Activated CD4-positive, alpha-beta T cell treated with anti-CD3 and anti-CD28 coated beads, Interleukin-2, amount 10 ng/mL, durations not matched to agents 7 days and 5 days (primary cell): ENCODE results near the gene AGPAT4. TPM values are rescaled to one million over a fixed set of nuclear protein-coding genes. Genes with fewer than 3 reads are reported as not detected.
A peak's percentile ranks its signal among the peaks of the same experiment; 100 is the strongest.
"Not testable (repeated sequence)": the region's sequence is repeated elsewhere in the genome, so short reads cannot be mapped to it uniquely, and the experiment has no call there.

Experiments used
- CTCF ChIA-PET: fragments of 350-600 bp; sonication (Branson Sonifier 250); formaldehyde crosslinking; loops from one replicate; lab custom pipeline; 2021; ENCODE audit warnings: antibody characterized with exemption; lab: Charles Lee
- POLR2A ChIA-PET: fragments of 350-600 bp; sonication (Branson Sonifier 250); formaldehyde crosslinking; loops from one replicate; lab custom pipeline; 2021; ENCODE audit warnings: antibody characterized with exemption; lab: Charles Lee
- DNase-seq: peaks from one replicate; pipeline ENCODE4 v3.0.0-alpha.2; 2020
- H3K27ac Mint-ChIP-seq: one replicate; pipeline ENCODE4 v1.8.0; 2021; ENCODE audit warnings: mild to moderate bottlenecking, moderate library complexity, mixed read lengths
- H3K27me3 Mint-ChIP-seq: one replicate; pipeline ENCODE4 v1.8.0; 2021; ENCODE audit warnings: mixed read lengths
- H3K36me3 Mint-ChIP-seq: one replicate; pipeline ENCODE4 v1.8.0; 2021; ENCODE audit warnings: low read depth, mixed read lengths
- H3K4me1 Mint-ChIP-seq: one replicate; pipeline ENCODE4 v1.8.0; 2021; ENCODE audit warnings: mixed read lengths
- H3K4me3 Mint-ChIP-seq: one replicate; pipeline ENCODE4 v1.8.0; 2021; ENCODE audit warnings: mild to moderate bottlenecking, moderate library complexity, mixed read lengths
- H3K9me3 Mint-ChIP-seq: one replicate; pipeline ENCODE4 v1.8.0; 2021; ENCODE audit warnings: mixed read lengths
- total RNA-seq, 2 experiments: library from RNA; stranded (reverse); gene quantifications; one replicate each; pipeline ENCODE4 v1.2.3, GENCODE V29; 2021

Gene AGPAT4
- total RNA-seq, 2 experiments from 2014 or later: 8.5 to 8.8 TPM

- no peak for DNase-seq
- Mint-ChIP-seq H3K4me1 (peaks cover 16% of the 10 kb centered on the region), H3K36me3 (peaks cover 29% of the 10 kb centered on the region), H3K27ac (no peak overlapping the region), H3K9me3 (peaks cover 2% of the 10 kb centered on the region), H3K27me3 (no peaks in the 10 kb centered on the region), H3K4me3 (no peak overlapping the region)
- ChIA-PET CTCF (no interaction called here), POLR2A (no interaction called here)
Measured at GRCh38 chr6:161130541-161130940, 143.3 kb downstream of the AGPAT4 start.

- Mint-ChIP-seq H3K36me3 (peaks cover 46% of the 10 kb centered on the region), H3K27me3 (no peaks in the 10 kb centered on the region), H3K9me3 (peaks cover 15% of the 10 kb centered on the region), H3K4me1 (peaks cover 16% of the 10 kb centered on the region), H3K27ac (peak overlapping the region; percentile 27), H3K4me3 (no peak overlapping the region)
- peak; percentile 29 for DNase-seq
- CTCF ChIA-PET: interaction anchor here (0.6 to 0.9 kb wide), 2 partner anchors 61 to 131 kb away, joined by 3 read pairs; no protein-coding TSS in a partner anchor
- POLR2A ChIA-PET: no interaction called here
Measured at GRCh38 chr6:161128680-161129196, 145.1 kb downstream of the AGPAT4 start.

- peaks cover 20% of the 10 kb centered on the region for H3K9me3 Mint-ChIP-seq
- ChIA-PET POLR2A (no interaction called here), CTCF (interaction anchor here (0.6 to 0.9 kb wide), 2 partner anchors 60 to 130 kb away, joined by 3 read pairs; no protein-coding TSS in a partner anchor)
Measured at GRCh38 chr6:161128230-161128629, 145.6 kb downstream of the AGPAT4 start.

GRCh38 chr6:161127071-161127740 is 146.7 kb downstream of the AGPAT4 start:
- Mint-ChIP-seq H3K27me3 (no peaks in the 10 kb centered on the region), H3K36me3 (peaks cover 60% of the 10 kb centered on the region), H3K9me3 (peaks cover 22% of the 10 kb centered on the region), H3K27ac (no peak overlapping the region), H3K4me3 (no peak overlapping the region), H3K4me1 (peaks cover 16% of the 10 kb centered on the region)
- ChIA-PET CTCF (interaction anchor here (1.6 kb wide), 1 partner anchor 16 kb away, joined by 3 read pairs; no protein-coding TSS in a partner anchor), POLR2A (interaction anchor here (0.6 kb wide), 1 partner anchor 167 kb away, joined by 3 read pairs; no protein-coding TSS in a partner anchor)
- DNase-seq: no peak

More at GRCh38 chr6:161128230-161128629, 145.6 kb downstream of the AGPAT4 start:
- Mint-ChIP-seq H3K4me1 (peaks cover 16% of the 10 kb centered on the region), H3K36me3 (peaks cover 51% of the 10 kb centered on the region), H3K4me3 (no peak overlapping the region), H3K27ac (peak overlapping the region; percentile 27), H3K27me3 (no peaks in the 10 kb centered on the region)
- no peak for DNase-seq

GRCh38 chr6:161125591-161125990 is 148.3 kb downstream of the AGPAT4 start:
- H3K9me3 Mint-ChIP-seq: peaks cover 25% of the 10 kb centered on the region
- H3K27ac Mint-ChIP-seq: no peak overlapping the region
- H3K4me3 Mint-ChIP-seq: no peak overlapping the region
- peaks cover 16% of the 10 kb centered on the region for H3K4me1 Mint-ChIP-seq
- no peak for DNase-seq
- H3K36me3 Mint-ChIP-seq: peaks cover 71% of the 10 kb centered on the region
- POLR2A ChIA-PET: no interaction called here
- CTCF ChIA-PET: interaction anchor here (1.2 to 1.6 kb wide), 3 partner anchors 9 to 96 kb away, joined by 3 read pairs; no protein-coding TSS in a partner anchor
- no peaks in the 10 kb centered on the region for H3K27me3 Mint-ChIP-seq

- CTCF ChIA-PET, H3K27ac Mint-ChIP-seq, DNase-seq, H3K4me1 Mint-ChIP-seq, H3K27me3 Mint-ChIP-seq, POLR2A ChIA-PET, H3K4me3 Mint-ChIP-seq: not testable (repeated sequence)
- H3K36me3 Mint-ChIP-seq: peaks cover 81% of the 10 kb centered on the region
- H3K9me3 Mint-ChIP-seq: peaks cover 31% of the 10 kb centered on the region
Measured at GRCh38 chr6:161123319-161123718, 150.5 kb downstream of the AGPAT4 start.

GRCh38 chr6:161117942-161118341 is 155.9 kb downstream of the AGPAT4 start:
- ChIA-PET POLR2A (no interaction called here), CTCF (no interaction called here)
- no peak overlapping the region for H3K27ac Mint-ChIP-seq
- no peak for DNase-seq
- H3K4me1 Mint-ChIP-seq: peaks cover 8% of the 10 kb centered on the region
- no peak overlapping the region for H3K4me3 Mint-ChIP-seq
- H3K27me3 Mint-ChIP-seq: no peaks in the 10 kb centered on the region
- peaks cover 9% of the 10 kb centered on the region for H3K9me3 Mint-ChIP-seq
- peaks cover 79% of the 10 kb centered on the region for H3K36me3 Mint-ChIP-seq

GRCh38 chr6:161117308-161117707 is 156.6 kb downstream of the AGPAT4 start:
- Mint-ChIP-seq H3K4me1 (peaks cover 15% of the 10 kb centered on the region), H3K4me3 (no peak overlapping the region), H3K9me3 (peaks cover 9% of the 10 kb centered on the region), H3K27me3 (no peaks in the 10 kb centered on the region), H3K36me3 (peaks cover 79% of the 10 kb centered on the region), H3K27ac (no peak overlapping the region)
- CTCF ChIA-PET: no interaction called here
- POLR2A ChIA-PET: no interaction called here
- no peak for DNase-seq

GRCh38 chr6:161116554-161116953 is 157.3 kb downstream of the AGPAT4 start:
- H3K4me3 Mint-ChIP-seq: no peak overlapping the region
- no peak overlapping the region for H3K27ac Mint-ChIP-seq
- peaks cover 79% of the 10 kb centered on the region for H3K36me3 Mint-ChIP-seq
- DNase-seq: no peak
- ChIA-PET CTCF (no interaction called here), POLR2A (no interaction called here)
- H3K9me3 Mint-ChIP-seq: peaks cover 9% of the 10 kb centered on the region
- H3K27me3 Mint-ChIP-seq: no peaks in the 10 kb centered on the region
- peaks cover 22% of the 10 kb centered on the region for H3K4me1 Mint-ChIP-seq

GRCh38 chr6:161115468-161115867 is 158.4 kb downstream of the AGPAT4 start:
- DNase-seq: no peak
- ChIA-PET CTCF (no interaction called here), POLR2A (no interaction called here)
- Mint-ChIP-seq H3K36me3 (peaks cover 77% of the 10 kb centered on the region), H3K4me3 (no peak overlapping the region), H3K27me3 (no peaks in the 10 kb centered on the region), H3K4me1 (peaks cover 33% of the 10 kb centered on the region), H3K27ac (no peak overlapping the region), H3K9me3 (peaks cover 5% of the 10 kb centered on the region)

GRCh38 chr6:161111261-161111660 is 162.6 kb downstream of the AGPAT4 start:
- ChIA-PET POLR2A (interaction anchor here (1.2 kb wide), 1 partner anchor 163 kb away, joined by 4 read pairs; no protein-coding TSS in a partner anchor), CTCF (interaction anchor here (0.6 to 1.3 kb wide), 4 partner anchors 15 to 58 kb away, joined by 3 read pairs; no protein-coding TSS in a partner anchor)
- peaks cover 37% of the 10 kb centered on the region for H3K4me1 Mint-ChIP-seq
- DNase-seq: peak; percentile 60
- H3K27me3 Mint-ChIP-seq: no peaks in the 10 kb centered on the region
- H3K9me3 Mint-ChIP-seq: no peaks in the 10 kb centered on the region
- peaks cover 68% of the 10 kb centered on the region for H3K36me3 Mint-ChIP-seq
- peak overlapping the region; percentile 84 for H3K27ac Mint-ChIP-seq
- H3K4me3 Mint-ChIP-seq: peak overlapping the region; percentile 9

- DNase-seq: no peak
- no peaks in the 10 kb centered on the region for H3K27me3 Mint-ChIP-seq
- H3K4me1 Mint-ChIP-seq: peaks cover 32% of the 10 kb centered on the region
- H3K4me3 Mint-ChIP-seq: no peak overlapping the region
- H3K9me3 Mint-ChIP-seq: no peaks in the 10 kb centered on the region
- H3K27ac Mint-ChIP-seq: peak overlapping the region; percentile 84
- POLR2A ChIA-PET: interaction anchor here (1.2 kb wide), 1 partner anchor 164 kb away, joined by 4 read pairs; no protein-coding TSS in a partner anchor
- CTCF ChIA-PET: interaction anchor here (1.3 kb wide), 1 partner anchor 16 kb away, joined by 3 read pairs; no protein-coding TSS in a partner anchor
- peaks cover 65% of the 10 kb centered on the region for H3K36me3 Mint-ChIP-seq
Measured at GRCh38 chr6:161110028-161110779, 163.7 kb downstream of the AGPAT4 start.
